Brain microvascular endothelial cell (primary cell): ENCODE data around the gene TLE2.

Experiments used
- DNase-seq: peaks from one replicate; pipeline ENCODE4 v3.0.0-alpha.2; 2020
- H3K27ac ChIP-seq: fragments of 250-450 bp; sonication (Bioruptor Pico); 2 replicates; pipeline ENCODE4 v1.5.1; 2020; ENCODE audit warnings: mild to moderate bottlenecking, moderate library complexity
- H3K27me3 ChIP-seq: fragments of 250-450 bp; sonication (Bioruptor Pico); replicated peaks from 2 replicates; pipeline ENCODE4 v1.5.1; 2020; ENCODE audit warnings: mild to moderate bottlenecking
- H3K36me3 ChIP-seq: fragments of 250-450 bp; sonication (Bioruptor Pico); replicated peaks from 2 replicates; pipeline ENCODE4 v1.5.1; 2020; ENCODE audit warnings: mild to moderate bottlenecking
- H3K4me3 ChIP-seq: 2 replicates; pipeline ENCODE4 v1.5.1; 2011; ENCODE audit warnings: low read depth, mild to moderate bottlenecking, control low read depth, low read length, moderate library complexity
- CTCF ChIP-seq: IDR thresholded peaks from 2 replicates; pipeline ENCODE4 v1.5.1; 2011; ENCODE audit warnings: low read depth, mild to moderate bottlenecking, moderate library complexity, low read length, control low read depth, inconsistent platforms; ENCODE audit errors: missing control alignments
- in situ Hi-C: cut with HindIII; loops from 2 replicates; pipeline ENCODE4 v1.10.0; 2017; ENCODE audit warnings: low sequenced_read_pairs, low pct_ligation_motif_present

TLE2 gene

GRCh38 chr19:3068071-3068470 is 39.0 kb upstream of the TLE2 start:
- H3K4me3 ChIP-seq = no peak overlapping the region
- no peak for DNase-seq
- H3K27me3 ChIP-seq = no peaks in the 10 kb centered on the region
- in situ Hi-C loops = no loop called here
- H3K27ac ChIP-seq = no peak overlapping the region
- TF ChIP-seq CTCF = no peak
- no peaks in the 10 kb centered on the region for H3K36me3 ChIP-seq

GRCh38 chr19:3067563-3067962 is 38.5 kb upstream of the TLE2 start:
- TF ChIP-seq CTCF = no peak
- Histone ChIP-seq H3K27ac (no peak overlapping the region), H3K4me3 (no peak overlapping the region), H3K36me3 (no peaks in the 10 kb centered on the region), H3K27me3 (no peaks in the 10 kb centered on the region)
- in situ Hi-C loops = no loop called here
- no peak for DNase-seq

- H3K36me3 ChIP-seq = no peaks in the 10 kb centered on the region
- H3K4me3 ChIP-seq = no peak overlapping the region
- H3K27ac ChIP-seq = no peak overlapping the region
- TF ChIP-seq CTCF = no peak
- in situ Hi-C loops = no loop called here
- H3K27me3 ChIP-seq = no peaks in the 10 kb centered on the region
- DNase-seq = no peak
Measured at GRCh38 chr19:3066482-3067049, 37.5 kb upstream of the TLE2 start.

- no peak for TF ChIP-seq CTCF
- no peaks in the 10 kb centered on the region for H3K36me3 ChIP-seq
- no peak for DNase-seq
- H3K27me3 ChIP-seq = no peaks in the 10 kb centered on the region
- in situ Hi-C loops = no loop called here
- no peak overlapping the region for H3K4me3 ChIP-seq
- no peak overlapping the region for H3K27ac ChIP-seq
Measured at GRCh38 chr19:3065675-3066357, 36.7 kb upstream of the TLE2 start.

GRCh38 chr19:3064011-3064330 is 34.9 kb upstream of the TLE2 start:
- no peak overlapping the region for H3K27ac ChIP-seq
- TF ChIP-seq CTCF = no peak
- DNase-seq = no peak
- no peak overlapping the region for H3K4me3 ChIP-seq
- H3K36me3 ChIP-seq = peaks cover 13% of the 10 kb centered on the region
- no peaks in the 10 kb centered on the region for H3K27me3 ChIP-seq
- in situ Hi-C loops = no loop called here
